B cell (primary cell): ENCODE data around the gene AFDN. TPM values are rescaled to one million over a fixed set of nuclear protein-coding genes. Genes with fewer than 3 reads are reported as not detected.

ENCODE experiments used
- ATAC-seq: fragments of 200-7000 bp; cut with Tn5 transposase; one replicate; pipeline ENCODE4 v1.10.0; 2021; ENCODE audit warnings: low read depth, mild to moderate bottlenecking, moderate number of reproducible peaks, moderate library complexity
- CTCF ChIA-PET: fragments of 350-600 bp; sonication (Branson Sonifier 250); formaldehyde crosslinking; loops from one replicate; lab custom pipeline; 2021; ENCODE audit warnings: antibody characterized with exemption, inconsistent platforms; lab: Charles Lee
- POLR2A ChIA-PET: fragments of 350-600 bp; sonication (Branson Sonifier 250); formaldehyde crosslinking; loops from one replicate; lab custom pipeline; 2021; ENCODE audit warnings: antibody characterized with exemption; lab: Charles Lee
- DNase-seq: peaks from one replicate; pipeline ENCODE4 v3.0.0; 2013
- H2AFZ ChIP-seq: 2 replicates; pipeline ENCODE4 v1.6.1; 2012; ENCODE audit warnings: mild to moderate bottlenecking, low read depth, low read length; ENCODE audit not compliant: insufficient read depth, poor library complexity, severe bottlenecking
- H3K27ac ChIP-seq, 2 donors: 1 replicate in 1 of 2; 2 replicates in 1 of 2; pipeline ENCODE4 v1.5.1; 2012 to 2013; ENCODE audit warnings: low read length in 2 of 2, mild to moderate bottlenecking in 2 of 2, moderate library complexity in 1 of 2
- H3K27me3 ChIP-seq, 4 experiments: fragments of 200-600 bp in 1 of 4; sonication (generic) in 1 of 4; replicated peaks in 1 of 4; 1 replicate in 2 of 4; 2 replicates in 2 of 4; pipeline versions ENCODE4 v1.6.1 to v1.7.0; 2013 to 2016; ENCODE audit warnings: low read length in 3 of 4, mild to moderate bottlenecking in 2 of 4, mixed read lengths in 1 of 4, moderate library complexity in 1 of 4; ENCODE audit not compliant: insufficient read depth in 4 of 4, control insufficient read depth in 3 of 4; ENCODE audit errors: control extremely low read depth in 1 of 4
- H3K36me3 ChIP-seq, 2 experiments: replicated peaks in 1 of 2; 1 replicate in 1 of 2; 2 replicates in 1 of 2; pipeline versions ENCODE4 v1.6.1 to v1.7.1; 2013; ENCODE audit warnings: low read length in 1 of 2; ENCODE audit not compliant: insufficient read depth in 2 of 2, control insufficient read depth in 1 of 2; ENCODE audit errors: control extremely low read depth in 1 of 2, extremely low read depth in 1 of 2
- H3K4me1 ChIP-seq, 2 donors: fragments of 200-600 bp in 1 of 2; sonication (generic) in 1 of 2; 1 replicate in 1 of 2; 2 replicates in 1 of 2; pipeline versions ENCODE4 v1.5.1 to v1.6.1; 2013 to 2017; ENCODE audit warnings: low read length in 2 of 2; ENCODE audit not compliant: control insufficient read depth in 2 of 2, insufficient read depth in 2 of 2
- H3K4me2 ChIP-seq: replicated peaks from 2 replicates; pipeline ENCODE3; 2012; ENCODE audit warnings: mild to moderate bottlenecking, low read depth, low read length; ENCODE audit not compliant: poor library complexity, severe bottlenecking
- H3K4me3 ChIP-seq, 5 experiments: fragments of 200-600 bp in 1 of 5; sonication (generic) in 1 of 5; 1 replicate in 3 of 5; 2 replicates in 2 of 5; pipeline versions ENCODE4 v1.5.1 to v1.7.0; 2011 to 2016; ENCODE audit warnings: low read length in 4 of 5, mild to moderate bottlenecking in 4 of 5, low read depth in 2 of 5, control low read depth in 1 of 5, moderate library complexity in 1 of 5; ENCODE audit not compliant: insufficient read depth in 1 of 5; ENCODE audit errors: control extremely low read depth in 1 of 5, extremely low read depth in 1 of 5
- H3K79me2 ChIP-seq: fragments of 200-600 bp; sonication (generic); one replicate; pipeline ENCODE4 v1.6.0; 2016; ENCODE audit warnings: low read length; ENCODE audit not compliant: control insufficient read depth, insufficient read depth
- H3K9ac ChIP-seq: fragments of 200-600 bp; sonication (generic); 2 replicates; pipeline ENCODE4 v1.6.1; 2017; ENCODE audit warnings: mild to moderate bottlenecking, low read length, moderate library complexity
- H3K9me3 ChIP-seq, 3 donors: one replicate each; pipeline versions ENCODE4 v1.6.1 to v1.7.1; 2013; ENCODE audit warnings: low read length in 2 of 3; ENCODE audit not compliant: control insufficient read depth in 2 of 3, insufficient read depth in 1 of 3; ENCODE audit errors: control extremely low read depth in 1 of 3
- H4K20me1 ChIP-seq: 2 replicates; pipeline ENCODE4 v1.6.0; 2012; ENCODE audit warnings: mild to moderate bottlenecking, low read length; ENCODE audit not compliant: insufficient read depth, control insufficient read depth, poor library complexity, severe bottlenecking
- H3K27ac Mint-ChIP-seq: one replicate; pipeline ENCODE4 v1.8.0; 2021; ENCODE audit warnings: mixed read lengths
- H3K27me3 Mint-ChIP-seq: one replicate; pipeline ENCODE4 v1.8.0; 2021; ENCODE audit warnings: mixed read lengths
- H3K4me1 Mint-ChIP-seq: one replicate; pipeline ENCODE4 v1.8.0; 2021; ENCODE audit warnings: mixed read lengths
- H3K4me3 Mint-ChIP-seq: one replicate; pipeline ENCODE4 v1.8.0; 2021; ENCODE audit warnings: mixed read lengths
- H3K9me3 Mint-ChIP-seq: one replicate; pipeline ENCODE4 v1.8.0; 2022; ENCODE audit warnings: mixed read lengths; ENCODE audit not compliant: insufficient read depth
- EZH2 ChIP-seq: IDR thresholded peaks from 2 replicates; pipeline ENCODE4 v1.6.1; 2012; ENCODE audit warnings: borderline replicate concordance, low read depth, mild to moderate bottlenecking, moderate library complexity, low read length; ENCODE audit not compliant: insufficient read depth, poor library complexity, severe bottlenecking
- WGBS: methylation state at CpG from one replicate; pipeline ENCODE4 v1.1.5; 2013; ENCODE audit warnings: missing lambda C conversion rate; ENCODE audit not compliant: insufficient coverage; 5-methylcytosine and 5-hydroxymethylcytosine counted together
- intact Hi-C: fragments of 100-400 bp; cut with micrococcal nuclease; formaldehyde crosslinking; loops from one replicate; pipeline ENCODE4 v1.10.0; 2022
- polyA plus RNA-seq: library from polyadenylated mRNA; depleted of rRNA; stranded (reverse); fragments of >200 nt; gene quantifications from 2 replicates; pipeline ENCODE4 v1.2.3, GENCODE V29; 2012
- total RNA-seq, 2 donors: library from RNA; stranded (reverse); fragments of 120-200 nt in 1 of 2; gene quantifications; 1 replicate in 1 of 2; 2 replicates in 1 of 2; pipeline versions ENCODE4 v1.2.3 to v1.2.4, GENCODE V29; 2013 to 2022
- TF ChIP-seq, protein P1 (sequence below): fragments of 200-600 bp; IDR thresholded peaks from one replicate; pipeline ENCODE4 v1.8.0; 2022; ENCODE audit warnings: antibody characterized with exemption, mild to moderate bottlenecking

The AFDN gene
- total and polyA plus RNA-seq, 2 donors (not counting 1 experiment from before 2014, with no cell fraction given), result 15.4 to 70.5 TPM

DNA sequence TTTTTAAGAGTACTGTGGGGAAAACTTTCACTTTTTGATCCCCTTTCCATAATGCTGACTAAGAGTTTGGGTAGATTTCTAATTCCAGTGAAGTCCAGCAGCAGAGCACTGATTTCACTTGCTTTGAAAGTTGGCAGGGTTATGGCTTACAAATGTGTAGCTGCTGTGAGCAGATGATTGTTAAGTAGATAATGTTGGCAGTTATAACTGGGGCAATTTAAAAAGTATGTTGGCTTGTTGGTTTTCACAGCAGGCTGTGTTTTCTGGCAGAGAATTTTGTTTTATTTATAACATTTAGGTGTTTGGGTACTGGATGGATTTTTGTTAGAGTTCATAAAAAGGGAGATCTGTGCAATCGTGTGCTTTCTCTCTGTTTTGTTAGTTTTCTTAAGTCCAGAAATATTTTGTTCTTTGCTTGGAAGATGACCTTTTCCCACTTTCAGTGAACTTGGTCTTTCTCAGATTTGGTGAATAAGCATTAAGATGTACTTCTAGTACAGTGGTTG, 31.4 kb downstream of the AFDN start:
- H3K9me3 Mint-ChIP-seq, result peaks cover 3% of the 10 kb centered on the region
- Histone ChIP-seq H3K79me2 (no peaks in the 10 kb centered on the region), H3K27ac (no peak overlapping the region), H3K36me3 (no peaks in the 10 kb centered on the region), H3K4me2 (no peak overlapping the region), H3K27me3 (peaks cover 0 to 3% (median 0%) of the 10 kb centered on the region in 4 experiments), H3K9ac (no peak overlapping the region), H4K20me1 (no peaks in the 10 kb centered on the region), H3K4me1 (peaks cover 0 to 3% of the 10 kb centered on the region in 2 donors), H3K4me3 (no peak overlapping the region), H3K9me3 (no peaks in the 10 kb centered on the region), H2AFZ (no peak overlapping the region)
- POLR2A ChIA-PET, result no interaction called here
- H3K27me3 Mint-ChIP-seq, result peaks cover 13% of the 10 kb centered on the region
- no peak for DNase-seq
- no peak for TF ChIP-seq EZH2
- intact Hi-C loops, result no loop called here
- H3K27ac Mint-ChIP-seq, result no peak overlapping the region
- no peak for ATAC-seq
- 100% methylated on average over 1 of the region's 1 CpG for WGBS
- CTCF ChIA-PET, result no interaction called here
- H3K4me1 Mint-ChIP-seq, result peaks cover 12% of the 10 kb centered on the region
- no peak overlapping the region for H3K4me3 Mint-ChIP-seq

GRCh38 chr6:167858842-167859664, 32.3 kb downstream of the AFDN start:
- CTCF ChIA-PET, result interaction anchor here (0.6 kb wide), 1 partner anchor 10 kb away, joined by 3 read pairs; no protein-coding TSS in a partner anchor
- Histone ChIP-seq H3K4me3 (no peak overlapping the region), H3K9ac (no peak overlapping the region), H2AFZ (no peak overlapping the region), H3K4me2 (no peak overlapping the region), H4K20me1 (no peaks in the 10 kb centered on the region), H3K4me1 (peaks cover 0 to 3% of the 10 kb centered on the region in 2 donors), H3K27me3 (peaks cover 0 to 3% (median 0%) of the 10 kb centered on the region in 4 experiments), H3K79me2 (no peaks in the 10 kb centered on the region), H3K36me3 (no peaks in the 10 kb centered on the region), H3K27ac (no peak overlapping the region), H3K9me3 (no peaks in the 10 kb centered on the region)
- 97% methylated on average over 4 of the region's 7 CpGs for WGBS
- POLR2A ChIA-PET, result no interaction called here
- no peak overlapping the region for H3K4me3 Mint-ChIP-seq
- ATAC-seq (no peak), DNase-seq (no peak)
- intact Hi-C loops, result no loop called here
- peaks cover 12% of the 10 kb centered on the region for H3K4me1 Mint-ChIP-seq
- H3K9me3 Mint-ChIP-seq, result peaks cover 3% of the 10 kb centered on the region
- TF ChIP-seq, protein P1, sequence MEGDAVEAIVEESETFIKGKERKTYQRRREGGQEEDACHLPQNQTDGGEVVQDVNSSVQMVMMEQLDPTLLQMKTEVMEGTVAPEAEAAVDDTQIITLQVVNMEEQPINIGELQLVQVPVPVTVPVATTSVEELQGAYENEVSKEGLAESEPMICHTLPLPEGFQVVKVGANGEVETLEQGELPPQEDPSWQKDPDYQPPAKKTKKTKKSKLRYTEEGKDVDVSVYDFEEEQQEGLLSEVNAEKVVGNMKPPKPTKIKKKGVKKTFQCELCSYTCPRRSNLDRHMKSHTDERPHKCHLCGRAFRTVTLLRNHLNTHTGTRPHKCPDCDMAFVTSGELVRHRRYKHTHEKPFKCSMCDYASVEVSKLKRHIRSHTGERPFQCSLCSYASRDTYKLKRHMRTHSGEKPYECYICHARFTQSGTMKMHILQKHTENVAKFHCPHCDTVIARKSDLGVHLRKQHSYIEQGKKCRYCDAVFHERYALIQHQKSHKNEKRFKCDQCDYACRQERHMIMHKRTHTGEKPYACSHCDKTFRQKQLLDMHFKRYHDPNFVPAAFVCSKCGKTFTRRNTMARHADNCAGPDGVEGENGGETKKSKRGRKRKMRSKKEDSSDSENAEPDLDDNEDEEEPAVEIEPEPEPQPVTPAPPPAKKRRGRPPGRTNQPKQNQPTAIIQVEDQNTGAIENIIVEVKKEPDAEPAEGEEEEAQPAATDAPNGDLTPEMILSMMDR, result no peak
- TF ChIP-seq EZH2, result no peak
- H3K27ac Mint-ChIP-seq, result no peak overlapping the region
- H3K27me3 Mint-ChIP-seq, result peaks cover 13% of the 10 kb centered on the region
